GM19455 (cell line): ENCODE data around the gene AQP1.

Source experiments
- ATAC-seq: cut with Tn5 transposase; IDR thresholded peaks from one replicate; pipeline ENCODE4 v1.9.1; 2021; ENCODE audit not compliant: unreplicated experiment

Gene AQP1

DNA sequence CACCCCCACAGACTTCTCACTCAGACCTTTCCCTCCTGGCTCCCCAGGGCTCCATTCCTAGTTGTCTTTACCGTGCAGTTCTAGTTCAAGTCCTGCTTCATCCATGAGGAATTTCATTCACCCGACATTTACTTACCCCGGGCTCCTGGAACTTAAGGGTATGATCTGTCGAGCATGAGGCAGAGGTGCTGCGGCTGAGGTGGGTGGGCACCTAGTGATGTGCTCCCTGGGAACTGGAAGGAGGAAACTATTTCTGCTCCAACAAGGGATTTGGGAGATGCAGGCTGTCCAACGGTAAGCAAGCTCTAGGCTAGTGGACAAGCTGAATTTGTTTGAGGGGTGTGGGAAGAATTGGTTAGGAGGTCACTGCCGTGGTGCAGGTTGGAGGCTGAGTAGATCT is 30.2 kb upstream of the AQP1 start:
- ATAC-seq: no peak

DNA sequence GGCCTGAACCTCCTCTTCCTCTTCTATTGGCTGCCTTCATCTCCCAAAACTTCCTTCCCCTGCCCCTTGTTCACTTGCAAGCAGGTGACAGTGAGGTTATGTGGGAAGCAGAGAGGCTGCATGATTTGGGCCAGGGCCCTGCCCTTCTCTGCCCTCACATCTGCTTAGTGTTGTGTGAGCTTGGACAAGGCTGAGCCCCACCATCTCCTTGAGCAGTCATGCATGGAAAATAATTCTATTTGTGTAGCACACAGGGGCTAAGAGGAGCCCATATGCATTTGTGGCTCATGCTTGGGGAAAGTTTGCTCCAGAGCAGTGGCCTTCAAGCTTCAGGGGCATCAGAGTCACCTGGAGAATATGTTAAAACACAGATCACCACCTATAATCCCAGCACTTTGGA is 26.8 kb upstream of the AQP1 start:
- ATAC-seq: no peak

DNA sequence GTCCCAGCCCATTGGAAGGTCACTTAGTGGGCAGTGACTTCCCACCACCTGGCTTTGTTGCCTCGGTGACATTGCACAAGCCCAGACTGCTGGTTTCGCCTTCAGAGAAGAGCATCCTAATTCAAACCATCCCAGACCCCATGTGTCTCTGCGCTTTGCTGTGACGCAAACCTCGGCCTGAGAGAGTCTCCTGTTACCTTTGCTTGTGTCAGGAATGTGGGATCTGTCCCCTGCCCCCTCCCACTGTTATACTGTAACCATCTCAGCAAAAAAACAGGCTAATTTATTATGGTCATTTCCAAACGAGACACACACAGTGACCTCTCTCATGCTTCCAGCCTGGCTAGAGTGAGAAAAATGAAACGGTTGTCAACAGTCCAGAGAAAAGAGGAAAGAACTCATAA is 25.0 kb upstream of the AQP1 start:
- ATAC-seq: no peak

DNA sequence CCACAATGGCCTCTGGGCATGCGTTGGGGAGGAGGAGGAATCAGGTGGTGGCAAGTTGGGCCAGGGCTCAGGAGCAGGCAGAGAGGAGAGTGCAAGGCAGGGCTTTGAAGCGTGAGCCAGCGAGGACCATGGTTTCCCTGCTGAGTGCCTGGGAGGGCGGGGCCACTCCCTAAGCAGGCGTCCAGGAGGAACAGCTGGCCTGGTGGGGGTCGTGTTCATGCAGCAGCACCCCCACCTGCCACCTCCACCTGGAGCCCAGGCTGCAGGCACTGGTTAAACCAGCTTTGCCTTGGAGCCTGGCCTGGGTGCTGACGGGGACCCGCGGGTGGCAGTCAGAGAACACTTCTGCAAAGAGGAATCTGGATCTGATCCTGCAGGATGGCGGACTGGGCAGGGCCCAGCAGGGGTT is 24.2 kb upstream of the AQP1 start:
- no peak for ATAC-seq

DNA sequence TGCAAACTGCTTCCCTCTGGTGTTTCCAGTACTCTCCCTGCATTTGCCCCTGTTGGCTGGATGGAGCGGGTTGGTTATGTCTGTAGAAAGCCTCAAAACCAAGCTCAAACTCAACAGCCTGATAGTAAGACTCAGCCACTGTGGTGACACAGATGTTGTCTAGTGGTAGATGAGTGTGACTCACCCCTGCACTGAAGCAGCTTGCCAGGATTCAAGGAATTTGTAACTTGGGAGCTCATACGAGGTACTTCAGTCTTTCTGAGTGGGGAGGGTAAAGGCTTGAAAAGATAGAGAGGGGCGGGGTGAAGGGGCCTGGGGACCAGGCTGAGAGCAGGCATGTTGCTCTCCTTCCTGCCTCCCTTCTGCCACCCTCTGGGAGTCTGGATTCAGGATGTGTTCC is 22.9 kb upstream of the AQP1 start:
- ATAC-seq: no peak

DNA sequence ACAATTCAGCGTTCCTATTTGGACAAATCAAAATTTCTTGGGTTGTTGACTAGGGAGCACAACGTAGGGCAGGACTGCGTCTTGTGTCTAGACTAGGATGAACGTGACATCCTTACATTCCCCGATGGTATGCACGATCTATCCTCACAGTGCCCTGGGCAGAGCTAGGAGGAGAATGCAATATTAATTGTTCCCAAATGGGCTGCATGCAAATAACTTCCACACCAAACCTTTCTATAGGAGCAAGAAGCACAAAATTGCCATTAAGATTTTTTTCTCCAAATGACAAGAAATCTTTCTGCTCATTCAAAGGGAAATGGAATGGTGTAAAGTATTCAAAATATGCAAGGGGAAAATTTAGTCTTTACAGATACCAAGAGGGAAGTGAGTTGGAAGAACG is 21.4 kb upstream of the AQP1 start:
- no peak for ATAC-seq

DNA sequence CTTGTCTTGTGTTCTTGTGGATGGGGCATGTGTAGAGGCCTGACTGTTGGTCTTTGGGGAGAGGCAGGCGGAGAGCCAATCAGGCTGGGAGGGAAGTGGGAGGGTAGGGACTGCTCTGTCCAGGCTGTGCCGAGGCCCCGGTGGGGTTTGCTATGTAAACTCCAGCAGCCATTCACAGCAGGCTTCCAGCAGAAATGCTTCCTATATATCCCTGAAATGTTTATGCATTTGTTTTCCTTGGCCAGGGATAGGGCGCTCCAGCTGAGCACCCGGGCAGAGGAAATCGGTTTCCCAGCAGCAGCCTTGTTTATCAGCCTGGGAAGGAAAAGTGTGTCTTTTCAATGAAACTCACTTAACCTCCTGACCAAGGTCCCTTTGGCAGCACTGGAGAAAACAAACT is 18.3 kb upstream of the AQP1 start:
- no peak for ATAC-seq

DNA sequence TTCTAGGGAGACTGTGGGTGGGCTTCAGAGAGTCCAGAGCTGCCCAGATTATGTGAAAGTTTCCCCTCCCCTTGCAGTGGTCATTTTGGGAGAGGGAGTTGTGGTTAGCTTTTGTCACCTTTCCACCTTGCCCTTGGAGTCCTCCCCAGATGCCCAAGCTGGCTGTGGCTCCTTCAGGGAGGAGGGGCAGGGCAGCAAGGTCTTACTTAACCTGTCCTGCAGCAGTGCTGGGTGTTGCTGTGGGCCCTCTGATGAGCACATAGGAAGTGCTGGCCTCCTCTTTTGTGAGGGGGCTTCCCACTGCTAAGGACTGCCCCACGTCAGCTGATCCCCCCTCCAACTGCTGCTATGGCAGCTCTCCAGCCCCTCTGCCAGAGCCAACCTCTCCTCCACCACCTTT is 17.6 kb upstream of the AQP1 start:
- ATAC-seq: no peak

DNA sequence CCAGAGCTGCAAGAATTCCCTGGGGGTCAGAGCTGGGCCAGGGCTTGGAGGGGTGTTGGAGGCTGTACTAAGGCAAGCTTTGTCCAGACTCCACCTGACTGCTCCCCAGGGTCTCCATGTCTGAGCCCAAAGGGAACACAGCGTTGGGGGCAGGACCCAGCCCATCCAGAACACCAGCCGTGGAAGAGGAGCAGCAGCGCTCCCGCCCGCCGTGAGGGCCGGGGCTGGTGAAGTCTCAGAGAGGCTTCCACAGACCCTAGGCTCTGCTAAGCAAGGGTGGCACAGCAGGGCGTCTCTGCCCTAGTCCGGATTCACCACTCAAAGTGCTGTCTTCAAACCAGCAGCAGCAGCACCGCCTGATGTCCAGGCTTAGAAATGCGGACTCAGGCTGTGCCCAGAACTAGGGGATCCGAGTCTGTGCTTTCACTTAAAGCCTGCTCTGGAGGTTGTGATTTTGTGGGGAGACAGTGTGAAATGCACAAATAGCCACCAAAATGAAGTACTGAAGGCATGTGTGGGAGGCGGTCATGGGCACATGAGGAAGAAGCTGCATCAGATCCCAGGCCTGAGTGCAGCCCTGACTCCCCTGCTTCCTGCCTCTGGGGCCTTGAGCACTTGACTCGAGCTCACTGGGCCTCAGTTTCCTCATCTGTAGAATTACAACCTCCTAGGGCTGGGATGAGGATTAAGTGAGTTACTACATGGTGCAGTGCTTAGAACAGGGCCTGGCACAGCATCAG is 16.6 kb upstream of the AQP1 start:
- no peak for ATAC-seq

DNA sequence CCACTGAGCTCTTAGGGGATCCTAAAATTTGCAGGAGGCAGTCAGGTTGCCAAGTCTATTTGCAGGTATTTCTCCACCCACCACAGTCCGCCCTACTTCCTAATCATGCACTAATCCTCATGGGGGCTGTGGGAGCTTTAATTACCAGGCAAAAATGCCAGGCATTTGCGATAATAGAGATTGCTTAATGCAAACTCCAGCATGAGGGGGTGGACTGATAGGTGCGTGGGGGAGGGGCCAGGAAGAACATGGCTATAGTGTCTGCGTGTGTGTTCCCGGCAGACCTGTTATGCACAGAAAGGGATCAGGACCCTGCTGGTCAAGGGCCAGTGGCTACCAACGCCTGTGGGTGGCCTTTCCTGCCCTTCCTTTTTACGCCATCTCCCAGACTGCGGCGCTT is 15.6 kb upstream of the AQP1 start:
- no peak for ATAC-seq

DNA sequence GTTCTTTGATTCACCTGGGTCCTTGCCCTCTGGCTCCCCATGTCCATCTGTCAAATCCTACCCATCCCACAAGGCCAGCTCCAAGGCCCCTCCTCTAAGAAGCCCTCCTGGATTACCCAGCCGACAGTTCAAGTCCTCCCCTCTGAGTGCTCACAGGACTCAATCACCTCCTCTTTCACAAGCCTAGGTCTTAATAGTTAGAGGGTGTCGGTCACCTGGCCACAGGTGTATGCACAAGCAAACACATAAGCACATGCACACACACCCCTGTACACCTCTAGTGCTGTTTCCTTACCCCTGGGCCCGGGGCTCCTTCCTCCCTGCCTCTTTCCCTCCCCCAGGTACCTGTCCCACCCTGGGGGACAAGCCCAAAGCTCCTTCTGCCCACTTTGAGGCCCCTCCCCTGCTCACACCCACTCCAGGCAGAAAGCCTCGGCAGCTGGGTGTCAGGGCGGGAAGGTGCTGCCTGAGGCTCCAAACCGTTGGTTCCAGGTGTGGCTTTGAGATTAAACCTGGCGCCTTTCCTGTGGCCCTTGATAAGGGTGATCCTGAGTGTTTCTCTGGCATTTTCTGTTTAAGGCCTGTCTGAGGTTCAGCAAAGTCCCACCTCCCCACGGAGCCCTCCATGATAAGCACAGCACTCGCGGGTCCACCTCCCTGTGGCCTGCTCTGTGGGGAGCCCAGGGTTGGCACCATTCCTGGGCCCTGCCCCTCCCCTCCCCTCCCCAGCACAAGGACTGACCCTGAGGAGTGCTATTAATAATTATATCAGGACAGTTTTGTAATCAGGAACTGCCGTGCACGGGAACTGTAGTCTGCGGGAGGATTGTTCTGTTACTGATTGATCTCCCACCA is 14.6 kb upstream of the AQP1 start:
- ATAC-seq: no peak

DNA sequence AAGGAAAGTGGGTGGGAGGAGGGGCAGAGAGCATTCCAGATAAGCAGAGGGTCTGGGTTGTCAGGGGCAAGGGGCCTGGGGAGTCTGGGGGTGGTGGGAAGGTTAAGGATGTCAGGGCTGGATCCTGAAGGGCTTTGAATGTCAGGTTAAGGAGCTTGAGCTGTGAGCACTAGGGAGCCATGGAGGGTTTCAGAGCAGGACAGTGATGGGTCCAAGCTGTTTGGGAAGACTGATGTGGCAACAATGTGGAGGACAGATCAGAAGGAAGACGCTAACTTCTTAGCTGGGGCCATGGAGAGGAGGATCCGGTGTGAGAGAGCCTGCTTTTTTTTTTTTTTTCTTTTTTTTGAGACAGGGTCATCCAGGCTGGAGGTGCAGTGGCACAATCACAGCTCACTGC is 13.9 kb upstream of the AQP1 start:
- no peak for ATAC-seq

DNA sequence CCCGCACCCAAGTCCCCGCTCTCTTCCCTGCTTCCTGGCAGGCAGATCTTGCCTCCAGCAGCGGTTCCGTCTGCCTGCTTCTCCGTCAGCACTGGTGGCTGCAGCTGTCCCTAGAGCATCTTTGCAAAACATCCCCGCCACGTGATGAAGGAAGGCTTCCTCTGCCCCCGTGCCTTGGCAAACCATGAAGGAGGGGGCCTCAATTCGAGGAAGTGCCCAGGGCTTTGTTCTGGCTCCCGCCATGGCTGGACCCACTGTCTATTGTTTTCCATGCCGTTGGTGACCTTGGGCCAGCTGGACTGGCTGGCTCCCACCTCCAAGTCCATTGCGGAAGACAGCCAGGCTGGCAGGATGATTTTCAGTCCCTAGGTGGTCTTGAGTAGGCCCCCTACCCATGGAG is 13.2 kb upstream of the AQP1 start:
- ATAC-seq: no peak

DNA sequence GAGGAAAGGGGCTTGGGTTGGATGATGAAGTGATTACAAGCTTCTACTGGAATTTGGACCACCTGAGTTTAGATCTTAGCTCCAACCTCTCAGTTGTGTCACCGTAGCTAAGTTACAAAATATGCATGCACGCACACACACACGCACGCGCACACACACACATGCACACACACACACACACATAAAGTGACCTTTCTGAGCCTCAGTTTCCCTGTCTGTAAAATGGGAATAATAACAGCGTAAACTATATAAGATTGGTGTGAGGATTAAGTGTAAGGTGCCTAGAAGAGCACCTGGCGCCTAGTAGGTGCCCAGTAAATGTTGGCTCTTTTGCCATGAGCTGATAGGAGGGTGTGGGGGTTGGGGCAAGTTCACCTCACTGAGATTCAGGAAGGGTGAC is 12.6 kb upstream of the AQP1 start:
- ATAC-seq: no peak

DNA sequence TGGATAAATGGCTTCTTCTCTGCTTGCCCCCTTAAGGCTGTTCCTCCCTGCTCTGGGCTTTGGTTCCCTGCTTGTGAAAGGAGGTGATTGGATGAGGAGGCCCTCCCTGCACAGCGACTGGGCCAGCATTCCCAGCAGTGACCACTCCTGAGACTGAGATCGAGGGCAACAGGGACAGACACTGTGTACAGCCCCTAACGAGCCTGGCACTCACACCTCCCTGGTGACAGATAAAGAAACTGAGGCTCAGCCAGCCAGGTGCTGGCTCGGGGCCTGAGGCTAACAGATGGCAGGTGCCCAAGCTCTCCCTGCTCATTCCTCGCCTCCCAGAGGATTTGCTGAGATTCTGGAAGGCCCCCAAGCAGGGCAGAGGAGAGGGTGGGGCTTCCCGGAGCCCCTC is 12.0 kb upstream of the AQP1 start:
- no peak for ATAC-seq

DNA sequence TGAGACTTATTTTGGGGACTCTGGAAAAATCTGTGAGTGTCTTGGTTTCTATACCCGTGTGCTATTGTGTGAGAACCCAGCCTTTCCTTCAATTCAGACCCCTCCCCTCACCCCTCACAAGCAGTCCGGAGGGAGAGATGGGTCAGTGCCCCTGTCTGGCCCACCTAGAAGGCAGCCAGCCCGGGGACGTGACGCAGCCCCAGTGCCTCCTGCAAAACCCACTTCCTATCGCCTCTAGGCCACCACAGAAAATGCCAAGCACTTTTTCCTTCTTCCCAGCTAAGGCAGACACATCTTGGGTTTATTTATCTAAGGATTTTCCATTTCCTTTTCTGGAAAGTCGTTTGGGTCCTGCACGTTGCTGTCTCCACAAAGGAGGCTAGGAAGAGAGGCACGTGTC is 11.6 kb upstream of the AQP1 start:
- ATAC-seq: no peak

DNA sequence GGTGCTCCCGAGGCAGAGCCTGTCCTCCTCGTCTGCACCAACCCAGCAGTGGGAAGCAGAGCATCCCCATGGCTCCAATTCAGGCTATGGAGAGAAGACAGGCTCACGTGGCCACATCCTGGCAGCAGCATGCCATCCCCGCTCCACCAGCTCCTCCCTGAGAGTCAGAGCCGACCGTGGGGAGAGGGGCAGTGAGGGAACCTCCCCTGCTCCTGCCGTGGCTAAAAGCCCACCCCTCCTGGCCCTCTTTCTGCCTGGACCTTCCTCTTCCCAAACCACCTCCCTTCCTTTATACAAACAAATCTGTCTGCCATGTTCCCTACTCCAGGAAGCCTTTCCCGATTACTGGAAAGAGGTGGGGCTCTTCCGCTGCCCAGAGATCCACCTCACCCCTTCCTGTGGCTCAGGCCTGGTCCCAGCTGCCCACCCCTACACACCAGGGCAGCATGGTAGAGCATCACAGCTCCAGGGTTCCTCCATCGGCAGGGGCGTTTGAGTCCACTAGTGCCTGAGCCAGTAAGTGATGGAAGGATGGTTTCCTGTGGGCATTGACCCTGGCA is 10.8 kb upstream of the AQP1 start:
- no peak for ATAC-seq

DNA sequence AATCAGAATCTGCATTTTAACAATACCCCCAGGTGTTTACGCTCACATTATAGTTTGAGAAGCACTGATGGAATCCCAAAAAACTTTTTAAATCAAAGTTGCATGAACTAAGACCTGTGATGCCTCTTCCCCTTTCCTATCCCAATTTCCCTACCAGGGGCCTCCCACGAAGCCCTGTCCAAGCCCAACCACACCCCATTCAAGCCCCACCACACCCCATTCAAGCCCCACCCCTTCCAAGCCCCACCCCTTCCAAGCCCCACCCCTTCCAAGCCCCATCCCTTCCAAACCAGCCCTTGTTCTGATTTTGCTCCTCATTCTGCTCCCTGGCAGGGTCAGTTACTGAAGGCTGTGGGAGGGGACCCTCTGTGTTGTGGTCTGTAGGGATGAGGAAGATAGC is 9.8 kb upstream of the AQP1 start:
- ATAC-seq: no peak

DNA sequence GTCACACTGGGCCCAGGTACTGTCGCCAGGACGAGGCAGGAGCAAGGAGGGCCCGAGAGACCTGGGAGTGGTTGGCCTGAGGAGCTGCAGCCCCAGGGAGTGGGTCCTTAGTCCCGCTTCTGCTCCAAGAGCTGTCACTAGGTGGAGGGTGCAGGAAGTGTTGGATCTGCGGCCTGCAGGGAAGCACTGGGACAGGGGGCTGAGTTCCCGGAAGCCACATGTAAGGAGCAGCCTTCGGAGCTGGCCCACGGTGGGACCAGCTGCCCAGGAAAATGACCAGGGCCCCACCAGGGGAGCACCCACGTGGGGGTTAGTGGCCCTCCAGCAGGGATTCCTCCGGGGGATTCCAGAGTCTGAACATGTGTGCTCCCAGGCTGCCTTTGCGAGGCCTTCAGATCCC is 9.2 kb upstream of the AQP1 start:
- no peak for ATAC-seq

DNA sequence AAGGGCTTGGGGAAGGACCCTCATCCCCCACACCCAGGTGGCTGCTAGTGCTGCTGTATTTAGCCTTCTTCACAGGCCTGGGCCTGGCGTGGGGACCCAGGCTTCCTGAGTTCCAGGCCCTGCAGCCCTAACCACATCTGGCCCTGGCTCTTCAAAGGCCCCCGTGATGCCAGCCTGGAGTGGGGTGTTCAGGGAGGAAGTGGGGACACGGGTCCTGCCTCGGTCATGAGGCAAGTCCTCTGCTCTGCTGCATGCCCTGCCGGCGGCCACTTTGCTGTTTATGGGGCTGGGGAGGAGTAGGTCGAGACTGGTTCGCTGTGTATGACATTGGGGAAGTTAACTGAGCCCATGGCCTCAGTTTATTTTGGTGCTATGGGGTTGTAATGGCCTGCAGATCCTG is 8.5 kb upstream of the AQP1 start:
- no peak for ATAC-seq

DNA sequence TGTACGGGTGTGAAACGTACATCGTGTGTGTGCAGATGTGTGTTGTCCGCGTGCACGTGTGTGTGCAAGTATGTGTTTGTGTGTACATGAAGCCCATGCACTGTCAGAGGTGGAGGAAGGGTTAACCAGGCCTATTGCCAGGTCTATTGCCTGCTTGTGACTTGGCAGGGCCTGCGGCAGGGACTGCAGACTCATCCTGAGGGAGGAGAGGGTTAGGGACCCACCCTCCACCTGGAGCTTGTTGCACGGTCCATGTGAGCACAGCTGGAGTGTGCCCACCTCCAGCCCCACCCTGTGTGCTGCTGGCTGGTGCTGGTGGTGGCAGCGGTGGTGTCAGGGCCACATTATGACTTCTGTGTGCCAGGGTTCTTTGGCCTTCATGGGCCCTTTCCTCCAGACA is 7.1 kb upstream of the AQP1 start:
- ATAC-seq: no peak
